ES-I3 (cell line): ENCODE measurements around the gene C4orf50.
"Not testable (repeated sequence)": the region's sequence is repeated elsewhere in the genome, so short reads cannot be mapped to it uniquely, and the experiment has no call there.

Experiments used
- H3K36me3 ChIP-seq: 2 replicates; pipeline ENCODE4 v1.6.1; 2013; ENCODE audit warnings: mild to moderate bottlenecking, low read length, control low read depth, moderate library complexity; ENCODE audit not compliant: insufficient read depth
- H3K4me1 ChIP-seq: 2 replicates; pipeline ENCODE4 v1.6.1; 2013; ENCODE audit warnings: mild to moderate bottlenecking, control low read depth, low read length; ENCODE audit not compliant: insufficient read depth
- H3K9ac ChIP-seq: 2 replicates; pipeline ENCODE4 v1.6.1; 2013; ENCODE audit warnings: low read depth, mild to moderate bottlenecking, low read length, moderate library complexity
- H3K9me3 ChIP-seq: 2 replicates; pipeline ENCODE4 v1.6.1; 2013; ENCODE audit warnings: mild to moderate bottlenecking, low read length, moderate library complexity; ENCODE audit not compliant: control insufficient read depth, insufficient read depth

C4orf50 gene

DNA sequence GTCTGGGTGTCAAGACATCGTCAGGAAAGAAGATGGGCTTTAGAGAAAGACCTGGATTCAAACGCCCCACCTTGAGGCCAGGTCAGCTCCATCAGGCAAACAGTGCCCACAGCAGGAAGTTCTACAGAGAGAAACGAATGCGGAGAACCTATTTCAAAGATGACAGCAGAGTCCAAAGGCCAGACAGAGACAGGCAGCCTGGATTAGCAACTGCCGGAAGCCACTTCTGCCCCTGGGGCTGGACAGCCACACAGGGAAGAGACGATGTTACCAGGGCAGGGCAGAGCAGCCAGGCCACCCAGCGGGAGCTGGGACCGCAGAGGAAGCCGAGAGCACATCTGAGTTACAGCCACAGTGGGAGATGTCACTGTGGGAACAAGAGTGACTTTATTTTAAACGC lies 1.2 kb downstream of the C4orf50 start:
- Histone ChIP-seq H3K36me3 (no peaks in the 10 kb centered on the region), H3K9ac (no peak overlapping the region), H3K9me3 (no peaks in the 10 kb centered on the region), H3K4me1 (no peaks in the 10 kb centered on the region; the same call in 1 of the 2 replicates)

DNA sequence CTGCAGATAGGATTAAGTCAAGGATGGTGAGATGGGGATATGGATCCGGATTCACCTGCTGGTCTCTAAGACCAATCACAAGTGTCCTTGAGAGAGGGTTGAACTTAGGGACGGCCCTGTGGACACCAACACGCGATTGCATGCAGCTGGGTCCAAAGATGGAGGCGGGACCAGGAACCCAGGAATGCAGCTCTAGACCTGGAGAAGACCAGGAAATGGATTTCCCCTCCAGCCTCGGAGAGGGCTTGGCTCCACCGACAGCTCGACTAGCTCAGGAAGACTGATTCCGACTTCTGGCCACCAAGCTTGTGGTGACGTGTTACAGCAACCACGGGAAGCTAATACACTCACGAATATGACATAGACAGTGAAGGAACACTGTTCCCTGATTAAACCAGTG lies 4.7 kb downstream of the C4orf50 start:
- no peaks in the 10 kb centered on the region for H3K36me3 ChIP-seq
- H3K9me3 ChIP-seq, result no peaks in the 10 kb centered on the region
- H3K4me1 ChIP-seq, result no peaks in the 10 kb centered on the region
- H3K9ac ChIP-seq, result no peak overlapping the region

DNA sequence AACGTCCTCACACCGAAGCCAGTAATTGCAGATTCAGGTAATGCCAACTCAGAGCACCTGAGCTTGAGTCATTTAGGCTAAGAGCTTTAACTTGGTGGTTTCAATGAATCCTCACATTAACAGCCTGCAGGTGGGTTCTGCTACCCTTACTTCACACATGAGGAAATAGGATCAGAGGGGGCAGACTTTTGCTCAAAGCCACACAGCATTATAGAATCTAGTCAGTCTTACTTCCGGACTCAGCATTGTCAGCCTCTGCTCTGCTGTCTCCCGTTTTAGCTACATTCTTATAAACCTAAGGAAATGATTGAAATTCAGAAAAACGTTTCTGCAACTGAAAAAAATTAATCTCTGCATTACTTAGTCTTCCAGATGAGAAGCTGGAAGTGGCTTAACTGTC lies 6.0 kb downstream of the C4orf50 start:
- no peaks in the 10 kb centered on the region for H3K9me3 ChIP-seq

GRCh38 chr4:6011686-6012085 lies 6.5 kb downstream of the C4orf50 start:
- H3K36me3 ChIP-seq, result no peaks in the 10 kb centered on the region
- no peak overlapping the region for H3K9ac ChIP-seq
- H3K4me1 ChIP-seq, result no peaks in the 10 kb centered on the region
- H3K9me3 ChIP-seq, result no peaks in the 10 kb centered on the region

More for the DNA sequence above, 6.0 kb downstream of the C4orf50 start:
- Histone ChIP-seq H3K36me3 (no peaks in the 10 kb centered on the region), H3K4me1 (no peaks in the 10 kb centered on the region), H3K9ac (no peak overlapping the region)

DNA sequence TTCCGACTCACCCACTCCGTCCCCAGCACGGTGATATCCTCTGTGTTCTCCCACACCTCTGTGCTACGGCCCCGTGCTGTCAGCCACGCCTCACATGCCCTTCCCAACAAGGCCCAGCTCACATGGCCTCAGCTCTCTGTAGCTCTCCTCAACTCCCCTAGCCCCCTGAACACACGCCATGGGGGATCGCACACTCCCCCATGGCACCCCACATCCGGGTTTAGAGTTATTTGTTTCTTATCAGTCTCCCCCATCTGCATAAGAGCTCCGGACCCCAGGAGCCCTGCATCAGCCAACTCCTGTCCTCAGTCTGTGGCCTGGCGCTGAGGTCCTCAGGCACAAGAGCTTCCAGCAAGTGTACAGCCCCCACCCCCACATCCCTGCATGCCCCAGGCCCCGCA lies 7.0 kb downstream of the C4orf50 start:
- Histone ChIP-seq H3K9ac (no peak overlapping the region), H3K9me3 (no peaks in the 10 kb centered on the region), H3K36me3 (no peaks in the 10 kb centered on the region), H3K4me1 (no peaks in the 10 kb centered on the region)

- H3K36me3 ChIP-seq, result no peaks in the 10 kb centered on the region
- H3K9me3 ChIP-seq, result no peaks in the 10 kb centered on the region
- H3K9ac ChIP-seq, result no peak overlapping the region
- no peaks in the 10 kb centered on the region for H3K4me1 ChIP-seq
Measured at GRCh38 chr4:6010789-6011188, 7.4 kb downstream of the C4orf50 start.

DNA sequence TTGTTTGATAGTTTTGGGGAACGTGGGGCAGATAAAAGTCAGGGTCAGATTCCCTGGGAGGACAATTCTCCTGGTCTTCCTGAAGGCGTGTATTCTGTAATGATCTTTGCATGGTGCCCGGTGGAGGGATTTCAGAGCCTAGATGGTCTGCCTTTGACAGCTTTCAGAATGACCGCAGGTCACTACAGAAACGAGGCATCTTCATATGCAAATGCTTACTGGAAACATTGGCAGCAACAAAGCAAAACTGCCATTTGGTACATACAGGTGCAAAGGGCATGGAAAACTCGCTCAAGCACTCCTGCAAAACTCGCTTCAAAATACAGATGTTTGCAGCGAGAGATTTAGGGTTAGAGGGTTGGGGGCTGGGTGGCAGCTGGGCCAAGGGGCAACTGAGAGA lies 8.8 kb downstream of the C4orf50 start:
- H3K9me3 ChIP-seq, result 0 out of 2 replicates have a peak, but pooled peaks cover 2% of the 10 kb centered on the region
- no peak overlapping the region for H3K9ac ChIP-seq
- no peaks in the 10 kb centered on the region for H3K36me3 ChIP-seq
- no peaks in the 10 kb centered on the region for H3K4me1 ChIP-seq

- no peaks in the 10 kb centered on the region for H3K4me1 ChIP-seq
- H3K9me3 ChIP-seq, result 0 out of 2 replicates have a peak, but pooled peaks cover 2% of the 10 kb centered on the region
- H3K9ac ChIP-seq, result no peak overlapping the region
- no peaks in the 10 kb centered on the region for H3K36me3 ChIP-seq
Measured at GRCh38 chr4:6008766-6009385, 9.4 kb downstream of the C4orf50 start.

- H3K4me1 ChIP-seq, result no peaks in the 10 kb centered on the region
- H3K9ac ChIP-seq, result no peak overlapping the region; the same call in 1 of the 2 replicates
- H3K9me3 ChIP-seq, result 0 out of 2 replicates have a peak, but pooled peaks cover 2% of the 10 kb centered on the region
- no peaks in the 10 kb centered on the region for H3K36me3 ChIP-seq
Measured at GRCh38 chr4:6008092-6008551, 10.1 kb downstream of the C4orf50 start.

DNA sequence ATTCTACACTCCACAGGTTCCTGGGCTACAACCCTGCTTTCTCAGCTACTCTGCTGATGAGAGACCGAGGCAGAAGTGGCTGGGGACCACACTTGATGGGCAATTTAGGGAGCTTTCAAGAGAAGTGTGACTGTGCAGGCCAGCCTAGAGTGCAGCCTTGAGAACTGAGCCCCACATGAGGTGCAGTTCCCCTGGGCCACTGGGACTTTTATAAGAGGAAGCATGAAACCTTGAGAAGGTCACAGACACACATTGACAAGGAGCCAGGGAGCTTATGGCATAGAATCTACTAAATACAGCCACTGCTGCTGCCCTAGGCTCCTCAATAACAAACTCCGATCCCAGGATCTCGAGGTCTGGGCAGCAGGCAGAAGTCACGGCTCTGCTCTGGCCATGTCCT lies 13.1 kb downstream of the C4orf50 start:
- Histone ChIP-seq H3K9me3 (0 out of 2 replicates have a peak, but pooled peaks cover 2% of the 10 kb centered on the region), H3K4me1 (no peaks in the 10 kb centered on the region), H3K36me3 (no peaks in the 10 kb centered on the region), H3K9ac (no peak overlapping the region)

- H3K36me3 ChIP-seq, H3K4me1 ChIP-seq, H3K9ac ChIP-seq, H3K9me3 ChIP-seq: not testable (repeated sequence)
Measured at GRCh38 chr4:6003485-6003884, 14.7 kb downstream of the C4orf50 start.

DNA sequence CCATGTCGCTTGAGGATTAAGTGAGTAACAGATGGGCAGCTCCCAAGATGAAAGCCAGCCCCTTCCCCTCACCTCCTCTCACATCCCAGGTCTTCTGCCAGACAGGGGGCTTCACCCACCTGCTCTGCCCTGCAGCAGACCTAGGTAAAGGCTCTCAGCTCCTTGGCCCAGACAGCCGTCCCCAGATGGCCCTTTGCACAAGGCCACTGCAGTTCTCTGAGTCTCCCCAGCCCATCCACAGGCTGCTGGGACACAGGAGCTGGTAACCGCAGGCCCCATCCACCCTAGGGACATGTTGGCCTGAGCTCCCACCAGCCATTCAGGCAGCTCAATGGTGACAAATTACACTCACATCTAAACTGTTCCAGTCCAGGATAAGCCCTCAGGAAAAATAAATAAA lies 15.3 kb downstream of the C4orf50 start:
- H3K9ac ChIP-seq, result no peak overlapping the region
- H3K9me3 ChIP-seq, result 0 out of 2 replicates have a peak, but pooled peaks cover 2% of the 10 kb centered on the region
- no peaks in the 10 kb centered on the region for H3K4me1 ChIP-seq
- H3K36me3 ChIP-seq, result no peaks in the 10 kb centered on the region

GRCh38 chr4:6002492-6002833 lies 15.8 kb downstream of the C4orf50 start:
- no peak overlapping the region for H3K9ac ChIP-seq
- H3K4me1 ChIP-seq, result no peaks in the 10 kb centered on the region
- no peaks in the 10 kb centered on the region for H3K36me3 ChIP-seq
- 0 out of 2 replicates have a peak, but pooled peaks cover 2% of the 10 kb centered on the region for H3K9me3 ChIP-seq

DNA sequence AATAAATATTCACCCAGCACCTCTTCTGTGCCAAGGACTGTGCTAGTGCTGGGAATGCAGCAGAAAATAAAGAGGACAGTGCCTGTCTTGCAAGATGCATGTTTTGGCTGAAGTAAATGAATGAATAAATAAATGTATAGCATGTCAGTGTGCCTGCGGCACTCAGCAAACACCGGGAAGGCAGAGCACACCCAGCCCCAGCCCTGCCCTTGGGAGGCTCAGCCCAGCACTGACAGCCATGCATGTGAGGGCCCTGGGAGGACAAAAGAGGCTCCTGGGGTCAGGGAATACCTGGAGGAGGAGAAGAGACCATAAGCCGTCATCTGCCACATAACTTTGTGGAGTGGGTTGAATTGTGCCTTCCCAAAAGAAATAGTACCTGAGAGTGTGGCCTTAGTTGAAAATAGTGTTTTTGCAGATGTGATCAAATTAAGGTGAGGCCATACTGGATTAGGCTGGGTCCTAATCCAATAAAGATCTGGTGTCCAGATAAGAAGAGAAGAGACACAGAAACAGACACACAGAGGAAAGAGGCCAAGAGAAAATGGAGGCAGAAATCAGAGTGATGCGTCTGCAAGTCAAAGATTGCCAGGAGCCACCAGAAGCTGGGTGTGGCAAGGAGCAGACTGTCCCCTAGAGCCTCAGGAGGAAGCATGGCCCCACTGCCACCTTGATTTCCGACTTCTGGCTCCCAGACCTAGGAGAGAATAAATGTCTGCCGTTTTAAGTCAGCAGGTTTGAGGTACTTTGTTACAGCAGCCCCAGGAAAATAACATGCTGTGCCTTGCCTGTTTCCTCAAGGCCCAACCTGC lies 16.3 kb downstream of the C4orf50 start:
- H3K36me3 ChIP-seq, result no peaks in the 10 kb centered on the region
- no peaks in the 10 kb centered on the region for H3K4me1 ChIP-seq
- no peak overlapping the region for H3K9ac ChIP-seq
- H3K9me3 ChIP-seq, result 0 out of 2 replicates have a peak, but pooled peaks cover 2% of the 10 kb centered on the region

DNA sequence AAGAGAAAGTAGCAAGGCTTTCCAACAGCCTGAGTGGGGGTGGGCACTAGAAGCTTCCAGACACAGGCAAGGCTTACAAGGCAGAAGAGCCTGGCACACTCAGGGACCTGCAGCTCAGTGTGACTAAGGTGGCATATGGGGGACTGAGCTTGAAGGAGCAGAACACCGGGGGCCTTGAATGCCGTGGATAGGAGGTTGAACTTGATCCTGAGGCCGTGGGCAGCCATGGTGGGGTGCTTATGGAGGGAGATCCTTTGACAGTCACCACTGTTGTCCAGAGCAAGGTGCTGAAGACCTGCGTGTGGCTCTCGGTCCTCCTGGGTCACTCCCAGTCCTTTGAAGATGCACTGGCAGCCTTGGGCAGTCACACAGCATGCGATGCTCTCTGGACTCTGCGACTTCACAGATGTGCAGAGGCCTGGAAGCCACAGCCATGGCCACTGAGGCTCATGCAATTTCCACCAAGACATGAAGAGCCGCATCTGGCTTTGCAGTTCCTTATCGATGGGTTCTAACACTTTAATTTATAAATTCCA lies 18.3 kb downstream of the C4orf50 start:
- Histone ChIP-seq H3K4me1 (no peaks in the 10 kb centered on the region), H3K9me3 (no peaks in the 10 kb centered on the region), H3K9ac (no peak overlapping the region)

More for the DNA sequence above, 18.3 kb downstream of the C4orf50 start:
- no peaks in the 10 kb centered on the region for H3K36me3 ChIP-seq
